Measurements from ENCODE around the gene CALHM1. TPM values are rescaled to one million over a fixed set of nuclear protein-coding genes. Genes with fewer than 3 reads are reported as not detected.
"Not testable (repeated sequence)": the region's sequence is repeated elsewhere in the genome, so short reads cannot be mapped to it uniquely, and the experiment has no call there.

Gene CALHM1
- total RNA-seq, 4 donors from 2014 or later = not detected

- WGBS, 2 donors = 61 to 64% methylated on average over 5 of the region's 5 CpGs
- Histone ChIP-seq H3K4me3 (replicated peaks in 1 of 3) (no peak overlapping the region), H3K4me1 (peaks cover 0 to 16% of the 10 kb centered on the region in 2 donors), H3K36me3 (no peaks in the 10 kb centered on the region), H3K9me3 (no peaks in the 10 kb centered on the region), H3K27ac (no peak overlapping the region), H3K27me3 (peaks cover 16% of the 10 kb centered on the region)
- no peak for TF ChIP-seq POLR2A (IDR thresholded peaks at IDR 0.05)
- TF ChIP-seq CTCF (IDR thresholded peaks at IDR 0.05) = no peak
- DNase-seq = no peak
- intact Hi-C loops (cut with DNase I) = no loop called here
These were observed 34.1 kb upstream of the CALHM1 start for GRCh38 chr10:103492655-103493261.

- DNase-seq = no peak
- TF ChIP-seq POLR2A (IDR thresholded peaks at IDR 0.05) (no peak), CTCF (IDR thresholded peaks at IDR 0.05) (no peak)
These were observed 33.1 kb upstream of the CALHM1 start for GRCh38 chr10:103491729-103492364.

GRCh38 chr10:103490986-103491314 lies 32.2 kb upstream of the CALHM1 start:
- no peak overlapping the region for H3K4me3 ChIP-seq (replicated peaks in 1 of 3)
- H3K27ac ChIP-seq = no peak overlapping the region
- TF ChIP-seq CTCF (IDR thresholded peaks at IDR 0.05) (no peak), POLR2A (IDR thresholded peaks at IDR 0.05) (no peak)
- H3K9me3 ChIP-seq = no peaks in the 10 kb centered on the region
- intact Hi-C loops (cut with DNase I) = no loop called here
- H3K27me3 ChIP-seq = peaks cover 16% of the 10 kb centered on the region
- 100% methylated on average over 1 of the region's 1 CpG; no CpG with 5 or more reads in 1 of the 2 donors for WGBS, 2 donors
- H3K36me3 ChIP-seq = no peaks in the 10 kb centered on the region
- peaks cover 0 to 16% of the 10 kb centered on the region in 2 donors for H3K4me1 ChIP-seq
- no peak for DNase-seq

More at GRCh38 chr10:103491729-103492364, 33.1 kb upstream of the CALHM1 start:
- H3K27me3 ChIP-seq = peaks cover 16% of the 10 kb centered on the region
- H3K27ac ChIP-seq = no peak overlapping the region
- H3K36me3 ChIP-seq = no peaks in the 10 kb centered on the region
- WGBS, 2 donors = 79 to 83% methylated on average over 7 of the region's 7 CpGs
- intact Hi-C loops (cut with DNase I) = no loop called here
- no peaks in the 10 kb centered on the region for H3K9me3 ChIP-seq
- no peak overlapping the region for H3K4me3 ChIP-seq (replicated peaks in 1 of 3)
- H3K4me1 ChIP-seq = peaks cover 0 to 16% of the 10 kb centered on the region in 2 donors

GRCh38 chr10:103487410-103487708 lies 28.7 kb upstream of the CALHM1 start:
- H3K4me1 ChIP-seq = no peaks in the 10 kb centered on the region
- no peaks in the 10 kb centered on the region for H3K27me3 ChIP-seq
- no peak for DNase-seq
- no peak overlapping the region for H3K4me3 ChIP-seq (replicated peaks in 1 of 3)
- H3K9me3 ChIP-seq = no peaks in the 10 kb centered on the region
- H3K27ac ChIP-seq = no peak overlapping the region
- WGBS, 2 donors = 89 to 91% methylated on average over 2 of the region's 2 CpGs
- no peak for TF ChIP-seq CTCF (IDR thresholded peaks at IDR 0.05)
- TF ChIP-seq POLR2A (IDR thresholded peaks at IDR 0.05) = no peak
- H3K36me3 ChIP-seq = no peaks in the 10 kb centered on the region
- intact Hi-C loops (cut with DNase I) = no loop called here

GRCh38 chr10:103486635-103487409 lies 28.1 kb upstream of the CALHM1 start:
- H3K27me3 ChIP-seq; H3K27ac ChIP-seq; H3K4me3 ChIP-seq (replicated peaks in 1 of 3); H3K4me1 ChIP-seq; H3K36me3 ChIP-seq; intact Hi-C loops (cut with DNase I); DNase-seq; H3K9me3 ChIP-seq: not testable (repeated sequence)
- WGBS, 2 donors = 85 to 96% methylated on average over 7 to 8 of the region's 8 CpGs

Data from thyroid gland (tissue), 4 donors.